ENCODE measurements around the gene PSMC4. TPM values are rescaled to one million over a fixed set of nuclear protein-coding genes. Genes with fewer than 3 reads are reported as not detected.

The PSMC4 gene
- total RNA-seq, 1 donor from 2014 or later: 122 TPM

DNA sequence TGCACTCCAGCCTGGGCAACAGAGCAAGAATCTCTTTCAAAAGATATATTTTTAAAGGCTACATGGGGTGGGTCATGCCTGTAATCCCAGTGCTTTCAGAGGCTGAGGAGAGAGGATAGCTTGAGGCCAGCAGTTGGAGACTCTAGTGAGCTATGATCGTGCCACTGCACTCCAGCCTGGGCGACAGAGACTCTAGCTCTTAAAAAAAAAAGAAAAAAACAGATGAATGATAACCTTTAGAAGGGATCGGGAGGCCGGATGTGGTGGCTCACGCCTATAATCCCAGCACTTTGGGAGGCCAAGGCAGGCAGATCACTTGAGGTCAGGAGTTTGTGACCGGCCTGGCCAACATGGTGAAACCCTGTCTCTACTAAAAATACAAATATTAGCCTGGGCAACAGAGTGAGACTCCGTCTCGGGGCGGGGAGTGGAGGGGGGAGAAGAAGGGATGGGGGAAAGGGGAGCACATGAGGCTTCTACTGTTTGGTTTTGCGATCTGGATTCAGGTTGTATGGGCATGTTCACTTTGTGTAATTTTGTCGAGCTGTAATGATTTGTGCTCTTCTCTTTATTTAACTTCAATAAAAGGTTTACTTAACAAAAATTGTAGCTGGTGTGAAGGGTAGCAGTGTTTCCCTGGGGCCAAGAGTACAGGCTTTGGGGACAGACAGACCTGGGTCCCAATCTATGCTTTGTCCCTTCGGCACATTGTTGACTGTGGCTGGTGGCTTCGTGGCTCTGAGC, 1.1 kb upstream of the PSMC4 start:
- peaks cover 21 to 26% of the 10 kb centered on the region in 2 donors for H3K36me3 ChIP-seq
- H3K4me3 ChIP-seq: peak overlapping the region; percentile 75 to 76
- peaks cover 0 to 14% of the 10 kb centered on the region in 2 donors for H3K4me1 ChIP-seq
- no peak for TF ChIP-seq CTCF (IDR thresholded peaks at IDR 0.05)
- peak overlapping the region; percentile 86 to 90 for H3K27ac ChIP-seq
- no peaks in the 10 kb centered on the region for H3K27me3 ChIP-seq
- intact Hi-C loops (cut with DNase I): loop anchor here (1.0 to 10.0 kb wide), 5 partner anchors 125 to 315 kb away; partner anchors contain the start of genes AKT2, DYRK1B and MAP3K10
- H3K9me3 ChIP-seq: no peaks in the 10 kb centered on the region
- DNase-seq (ENCODE audit: low spot score in 2 of 2): no peak

- Histone ChIP-seq H3K4me1 (peaks cover 0 to 14% of the 10 kb centered on the region in 2 donors), H3K27ac (peak overlapping the region; percentile 86 to 90), H3K9me3 (no peaks in the 10 kb centered on the region), H3K36me3 (peaks cover 25 to 31% of the 10 kb centered on the region in 2 donors), H3K4me3 (peak overlapping the region; percentile 75 to 76), H3K27me3 (no peaks in the 10 kb centered on the region)
- intact Hi-C loops (cut with DNase I): loop anchor here (1.0 to 10.0 kb wide), 5 partner anchors 126 to 314 kb away; partner anchors contain the start of genes AKT2, DYRK1B and MAP3K10
- TF ChIP-seq CTCF (IDR thresholded peaks at IDR 0.05): no peak
- DNase-seq (ENCODE audit: low spot score in 2 of 2): no peak
These were observed 615 bp upstream of the PSMC4 start for GRCh38 chr19:39970425-39970674.

DNA sequence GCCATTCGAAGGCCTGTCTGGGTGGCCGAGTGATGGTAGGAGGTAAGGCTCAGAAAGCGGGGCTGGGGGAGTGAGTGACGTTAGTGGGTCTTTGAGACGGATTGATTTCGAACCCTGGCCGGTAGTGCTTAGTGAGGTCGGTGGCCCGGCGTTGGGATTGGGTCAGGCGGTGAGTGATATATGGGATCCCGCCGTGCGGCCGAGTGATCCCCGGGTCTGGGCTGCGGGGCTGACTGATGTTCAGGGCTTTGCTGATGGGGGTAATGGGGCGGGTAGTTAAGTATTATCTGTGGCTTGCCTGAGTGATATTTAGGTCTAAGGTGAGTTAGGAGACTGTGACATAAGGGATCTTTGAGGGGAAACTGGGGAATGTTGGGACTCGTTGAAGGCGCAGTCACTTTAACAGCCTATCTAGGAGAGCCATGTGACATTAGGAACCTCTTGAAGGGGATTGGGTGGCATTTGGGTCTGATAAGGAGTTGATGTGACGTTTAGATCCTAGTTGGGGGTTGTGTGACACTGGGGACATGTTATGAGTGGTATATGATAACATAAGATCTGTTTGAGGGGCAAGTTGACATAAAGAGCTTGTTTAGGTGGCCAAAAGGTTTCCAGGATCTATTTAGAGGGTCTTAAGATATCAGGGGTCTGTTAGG, 543 bp downstream of the PSMC4 start:
- Histone ChIP-seq H3K27me3 (no peaks in the 10 kb centered on the region), H3K27ac (peak overlapping the region; percentile 71 to 79), H3K4me1 (peaks cover 0 to 14% of the 10 kb centered on the region in 2 donors), H3K9me3 (no peaks in the 10 kb centered on the region), H3K36me3 (peaks cover 26 to 36% of the 10 kb centered on the region in 2 donors), H3K4me3 (peak overlapping the region; percentile 75 to 76)
- intact Hi-C loops (cut with DNase I): loop anchor here (1.0 to 10.0 kb wide), 5 partner anchors 25 to 313 kb away; partner anchors contain the start of genes AKT2, DYRK1B and MAP3K10
- DNase-seq (ENCODE audit: low spot score in 2 of 2): peak in 1 of 2 donors; percentile 64
- no peak for TF ChIP-seq CTCF (IDR thresholded peaks at IDR 0.05)

DNA sequence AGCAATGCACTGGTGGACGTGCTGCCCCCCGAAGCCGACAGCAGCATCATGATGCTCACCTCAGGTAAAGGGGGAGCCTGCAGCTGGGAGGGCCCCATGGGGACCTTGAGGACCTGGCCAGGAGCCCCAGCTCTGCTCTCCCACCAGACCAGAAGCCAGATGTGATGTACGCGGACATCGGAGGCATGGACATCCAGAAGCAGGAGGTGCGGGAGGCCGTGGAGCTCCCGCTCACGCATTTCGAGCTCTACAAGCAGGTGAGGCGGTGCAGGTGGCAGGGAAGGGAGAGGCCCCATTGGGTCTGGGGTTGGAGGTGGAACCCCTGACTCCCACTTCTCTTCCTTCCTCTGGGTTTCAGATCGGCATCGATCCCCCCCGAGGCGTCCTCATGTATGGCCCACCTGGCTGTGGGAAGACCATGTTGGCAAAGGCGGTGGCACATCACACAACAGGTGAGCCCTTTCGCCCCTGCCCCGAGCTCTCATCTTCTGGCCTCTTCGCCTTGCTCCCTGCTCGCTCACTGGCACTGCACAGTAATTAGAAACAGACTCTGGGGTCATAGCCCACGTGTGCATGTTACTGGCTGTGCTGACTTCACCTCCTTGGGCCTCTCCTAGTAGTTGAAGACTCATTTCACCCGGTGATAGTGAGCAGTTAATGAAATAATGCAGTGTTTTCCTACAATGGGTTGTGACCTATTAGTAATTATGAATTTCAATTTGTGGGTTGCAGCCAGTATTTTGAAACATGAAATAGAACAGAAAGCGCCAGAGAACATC, 3.6 kb downstream of the PSMC4 start:
- Histone ChIP-seq H3K36me3 (peaks cover 41 to 50% of the 10 kb centered on the region in 2 donors), H3K4me3 (no peak overlapping the region), H3K27me3 (no peaks in the 10 kb centered on the region), H3K9me3 (no peaks in the 10 kb centered on the region), H3K27ac (no peak overlapping the region), H3K4me1 (peaks cover 0 to 17% of the 10 kb centered on the region in 2 donors)
- intact Hi-C loops (cut with DNase I): loop anchor here (5.0 to 10.0 kb wide), 2 partner anchors 218 to 310 kb away; partner anchors contain the start of genes AKT2 and MAP3K10
- DNase-seq (ENCODE audit: low spot score in 2 of 2): no peak
- TF ChIP-seq CTCF (IDR thresholded peaks at IDR 0.05): no peak

DNA sequence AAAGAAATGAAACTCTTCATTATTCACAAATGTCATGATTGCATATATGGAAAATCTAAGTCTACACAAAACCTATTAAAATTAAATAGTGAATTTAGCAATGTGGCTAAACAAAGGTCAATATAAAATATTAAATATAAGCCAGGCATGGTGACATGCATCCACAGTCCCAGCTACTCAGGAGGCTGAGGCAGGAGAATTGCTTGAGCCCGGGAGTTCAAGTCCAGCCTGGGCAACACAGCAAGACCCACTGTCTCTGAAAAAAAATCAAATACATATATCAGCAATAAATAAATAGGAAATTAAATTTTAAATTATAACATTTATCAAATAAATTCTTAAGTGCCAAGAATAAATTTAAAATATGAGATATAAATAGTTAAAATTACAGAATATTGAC, 11.9 kb downstream of the PSMC4 start:
- no peak overlapping the region for H3K27ac ChIP-seq
- TF ChIP-seq CTCF (IDR thresholded peaks at IDR 0.05): no peak
- intact Hi-C loops (cut with DNase I): no loop called here
- no peak for DNase-seq (ENCODE audit: low spot score in 2 of 2)
- peaks cover 0 to 30% of the 10 kb centered on the region in 2 donors for H3K9me3 ChIP-seq
- peaks cover 0 to 3% of the 10 kb centered on the region in 2 donors for H3K4me1 ChIP-seq
- no peak overlapping the region for H3K4me3 ChIP-seq
- peaks cover 33 to 52% of the 10 kb centered on the region in 2 donors for H3K36me3 ChIP-seq
- no peaks in the 10 kb centered on the region for H3K27me3 ChIP-seq
